NB4 (cell line): Measurements from ENCODE around the gene WDR12.

Source experiments
- CTCF ChIP-seq: IDR thresholded peaks from one replicate; pipeline ENCODE4 v1.5.1; 2012; ENCODE audit warnings: low read depth, low read length
- POLR2A ChIP-seq: IDR thresholded peaks from 2 replicates; pipeline ENCODE4 v1.6.1; 2011; ENCODE audit warnings: mild to moderate bottlenecking; ENCODE audit not compliant: insufficient read length; ENCODE audit errors: extremely low read depth

- TF ChIP-seq POLR2A (no peak), CTCF (no peak)
Measured at GRCh38 chr2:202944816-202945215, 33.3 kb upstream of the WDR12 start.
